Lower leg skin (tissue), 4 donors: ENCODE results near the gene LARP1. TPM values are rescaled to one million over a fixed set of nuclear protein-coding genes. Genes with fewer than 3 reads are reported as not detected.

Experiments
- DNase-seq, 2 donors: peaks; one replicate each; pipeline ENCODE4 v3.0.0-alpha.2; 2019; ENCODE audit warnings: low spot score in 2 of 2
- H3K4me3 ChIP-seq: fragments of 200-600 bp; sonication (generic); 2 replicates; pipeline ENCODE4 v1.5.1; 2017; ENCODE audit warnings: mild to moderate bottlenecking, low read depth; ENCODE audit not compliant: poor library complexity, severe bottlenecking
- CTCF ChIP-seq, 3 donors: fragments of 450-650 bp; IDR thresholded peaks; one replicate each; pipeline ENCODE4 v1.5.1; 2016; ENCODE audit warnings: antibody characterized with exemption in 3 of 3, mild to moderate bottlenecking in 3 of 3, moderate library complexity in 2 of 3
- POLR2A ChIP-seq, 2 donors: fragments of 450-650 bp; IDR thresholded peaks; one replicate each; pipeline ENCODE4 v1.6.1; 2016 to 2017; ENCODE audit warnings: antibody characterized with exemption in 2 of 2, mild to moderate bottlenecking in 1 of 2, moderate library complexity in 1 of 2
- WGBS, 2 donors: methylation state at CpG; one replicate each; pipeline ENCODE4 v1.1.5; 2018; 5-methylcytosine and 5-hydroxymethylcytosine counted together
- intact Hi-C: fragments of 100-400 bp; cut with DNase I; formaldehyde crosslinking; loops from one replicate; pipeline ENCODE4 v1.15.0; 2023; ENCODE audit warnings: low total_unique reads
- total RNA-seq, 4 donors: library from RNA; depleted of rRNA; stranded (reverse); fragments of >200 nt; gene quantifications; one replicate each; pipeline ENCODE4 v1.1.0, GENCODE V29; 2016

The LARP1 gene
- total RNA-seq, 4 donors from 2014 or later, result 96.0 to 115 (median 104) TPM

GRCh38 chr5:154811653-154812465, 56.7 kb downstream of the LARP1 start:
- intact Hi-C loops, result loop anchor here (5.0 kb wide), 1 partner anchor 160 kb away; no protein-coding TSS in a partner anchor
- 29 to 33% methylated on average over 3 of the region's 3 CpGs for WGBS, 2 donors
- no peak for TF ChIP-seq POLR2A (IDR thresholded peaks at IDR 0.05)
- peak in 1 of 3 donors; percentile 54 for TF ChIP-seq CTCF (IDR thresholded peaks at IDR 0.05)
- no peak overlapping the region for H3K4me3 ChIP-seq
- DNase-seq, result no peak

- no peak for DNase-seq
- no peak overlapping the region for H3K4me3 ChIP-seq
- intact Hi-C loops, result loop anchor here (5.0 kb wide), 1 partner anchor 161 kb away; no protein-coding TSS in a partner anchor
- TF ChIP-seq POLR2A (IDR thresholded peaks at IDR 0.05), result no peak
- TF ChIP-seq CTCF (IDR thresholded peaks at IDR 0.05), result no peak
- 81 to 85% methylated on average over 4 of the region's 4 CpGs for WGBS, 2 donors
These were observed 58.0 kb downstream of the LARP1 start for GRCh38 chr5:154813158-154813557.

- H3K4me3 ChIP-seq, result no peak overlapping the region
- 59 to 64% methylated on average over 10 of the region's 10 CpGs for WGBS, 2 donors
- intact Hi-C loops, result loop anchor here (5.0 kb wide), 1 partner anchor 161 kb away; no protein-coding TSS in a partner anchor
- no peak for DNase-seq
- no peak for TF ChIP-seq CTCF (IDR thresholded peaks at IDR 0.05)
- TF ChIP-seq POLR2A (IDR thresholded peaks at IDR 0.05), result no peak
These were observed 58.6 kb downstream of the LARP1 start for GRCh38 chr5:154813736-154814135.

GRCh38 chr5:154815025-154815424, 59.8 kb downstream of the LARP1 start:
- WGBS, 2 donors, result 75 to 85% methylated on average over 11 of the region's 11 CpGs
- no peak for DNase-seq
- no peak for TF ChIP-seq POLR2A (IDR thresholded peaks at IDR 0.05)
- TF ChIP-seq CTCF (IDR thresholded peaks at IDR 0.05), result no peak
- no peak overlapping the region for H3K4me3 ChIP-seq
- intact Hi-C loops, result no loop called here

- intact Hi-C loops, result no loop called here
- WGBS, 2 donors, result 82 to 85% methylated on average over 5 of the region's 5 CpGs
- no peak for DNase-seq
- no peak overlapping the region for H3K4me3 ChIP-seq
- TF ChIP-seq POLR2A (IDR thresholded peaks at IDR 0.05), result no peak
- no peak for TF ChIP-seq CTCF (IDR thresholded peaks at IDR 0.05)
These were observed 60.6 kb downstream of the LARP1 start for GRCh38 chr5:154815684-154816247.
